ENCODE data around the gene ANAPC16.
A peak's percentile ranks its signal among the peaks of the same experiment; 100 is the strongest.
"Not testable (repeated sequence)": the region's sequence is repeated elsewhere in the genome, so short reads cannot be mapped to it uniquely, and the experiment has no call there.

Gene ANAPC16
- 21.0 to 70.5 (median 51.3) reads per million in 18 experiments for total RNA-seq

DNA sequence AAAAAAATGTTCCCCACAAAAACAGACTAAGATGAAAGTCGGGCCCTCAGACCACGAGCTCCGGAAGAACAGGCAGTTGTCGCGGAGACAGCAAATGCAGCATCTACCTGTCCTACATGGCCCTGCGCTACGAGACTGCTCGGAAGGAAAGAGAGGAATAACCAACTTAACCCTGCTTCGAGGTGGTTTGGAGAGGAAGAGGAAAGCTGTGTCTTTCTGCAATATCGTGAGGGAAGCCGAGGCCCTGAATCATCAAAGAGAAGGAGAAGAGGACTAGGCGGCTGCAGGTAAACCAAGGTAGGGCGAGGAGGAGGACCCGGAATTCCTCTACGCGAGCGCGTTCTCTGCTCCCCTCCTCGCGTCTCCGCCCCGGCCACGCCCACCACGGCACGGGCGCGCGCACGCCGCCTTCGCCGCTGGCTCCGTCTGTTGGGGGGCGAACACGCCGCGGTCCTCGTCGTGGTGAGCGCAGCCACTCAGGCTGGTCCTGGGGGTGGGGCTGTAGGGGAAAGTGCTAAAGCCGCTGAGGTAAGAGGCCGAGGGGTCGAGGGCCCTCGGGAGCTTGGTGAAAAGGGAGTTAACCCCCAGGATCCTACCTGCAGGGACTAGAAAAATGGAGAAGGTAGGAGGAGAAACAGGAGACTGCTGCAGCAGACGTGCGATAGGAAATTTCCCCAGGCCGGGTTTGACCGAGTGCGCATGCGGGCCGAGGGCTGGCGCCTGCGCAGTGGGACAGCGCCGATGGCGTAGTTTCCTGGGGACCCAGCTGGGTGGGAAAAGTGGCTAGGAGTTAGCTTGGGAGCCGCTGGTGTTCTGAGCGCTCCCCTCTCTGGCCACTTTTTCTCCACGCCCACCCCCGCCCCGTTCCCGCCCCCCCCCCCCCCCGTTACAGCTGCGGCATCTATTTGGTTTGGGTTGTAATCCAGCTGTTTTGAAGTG is at the start of gene ANAPC16, which contains the start of gene ASCC1:
Gene ANAPC16 (plus strand): TSS at position 402 of the 939 bp plus-strand sequence. CDS start 7,903 bp downstream, outside the sequence.
Gene ASCC1 (minus strand): TSS at position 666 of the 939 bp plus-strand sequence. CDS start 2,978 bp downstream, outside the sequence.
- DNase-seq, result peak; percentile 92 to 94

GRCh38 chr10:72167118-72167517 is 48.7 kb upstream of the ANAPC16 start:
- DNase-seq, result no peak

DNA sequence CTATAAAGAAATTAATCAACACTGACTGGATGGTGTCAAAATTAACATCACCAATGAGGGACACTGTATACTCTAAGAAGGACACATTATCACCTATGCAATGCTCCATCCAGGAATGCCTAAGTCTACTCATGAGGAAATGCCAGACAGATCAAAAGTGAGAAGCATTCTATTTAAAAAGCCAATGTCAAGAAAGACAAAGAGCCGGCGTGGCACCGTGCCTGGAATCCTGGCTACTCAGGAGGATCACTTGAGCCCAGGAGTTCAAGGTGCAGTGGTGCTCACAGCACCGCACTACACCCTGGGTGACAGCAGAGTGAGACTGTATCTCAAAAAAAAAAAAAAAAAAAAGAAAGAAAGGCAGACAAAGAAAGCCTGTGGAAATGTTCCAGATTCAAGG is 45.5 kb upstream of the ANAPC16 start:
- DNase-seq, result no peak

- no peak for DNase-seq
These were observed 45.1 kb upstream of the ANAPC16 start for GRCh38 chr10:72170733-72171132.

DNA sequence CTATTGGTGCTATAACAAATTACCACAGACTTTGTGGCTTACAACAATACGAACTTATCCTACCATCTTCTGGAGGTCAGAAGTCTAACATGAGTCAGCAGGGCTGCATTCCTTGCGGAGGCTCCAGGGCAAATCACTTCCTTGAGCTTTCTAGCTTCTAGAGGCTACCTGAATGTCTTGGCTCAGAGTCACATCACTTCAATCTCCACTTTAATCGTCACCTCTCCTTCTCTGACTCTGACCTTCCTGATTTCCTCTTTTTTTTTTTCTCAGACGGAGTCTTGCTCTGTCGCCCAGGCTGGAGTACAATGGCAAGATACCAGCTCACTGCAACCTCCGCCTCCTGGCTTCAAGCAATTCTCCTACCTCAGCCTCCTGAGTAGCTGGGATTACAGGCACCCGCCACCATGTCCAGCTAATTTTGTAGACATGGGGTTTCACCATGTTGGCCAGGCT is 44.6 kb upstream of the ANAPC16 start:
- peak; percentile 19 to 26 for DNase-seq

DNA sequence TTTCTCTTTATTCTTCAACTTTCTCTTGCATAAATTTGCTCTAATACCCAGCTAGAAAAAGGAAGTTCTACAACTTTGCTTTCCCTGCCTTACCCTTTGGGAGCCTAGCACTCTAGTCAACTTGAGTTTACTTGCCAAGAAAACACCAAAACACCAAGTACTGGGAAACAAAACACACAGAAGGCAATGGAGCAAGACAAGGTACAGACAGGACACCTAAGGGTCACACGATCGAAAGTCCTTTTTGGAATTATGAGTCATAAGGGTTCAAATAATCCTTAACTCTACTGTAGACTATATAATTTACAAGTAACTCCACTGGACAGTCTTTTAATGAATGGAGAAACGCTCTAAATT is 42.6 kb upstream of the ANAPC16 start:
- no peak for DNase-seq

DNA sequence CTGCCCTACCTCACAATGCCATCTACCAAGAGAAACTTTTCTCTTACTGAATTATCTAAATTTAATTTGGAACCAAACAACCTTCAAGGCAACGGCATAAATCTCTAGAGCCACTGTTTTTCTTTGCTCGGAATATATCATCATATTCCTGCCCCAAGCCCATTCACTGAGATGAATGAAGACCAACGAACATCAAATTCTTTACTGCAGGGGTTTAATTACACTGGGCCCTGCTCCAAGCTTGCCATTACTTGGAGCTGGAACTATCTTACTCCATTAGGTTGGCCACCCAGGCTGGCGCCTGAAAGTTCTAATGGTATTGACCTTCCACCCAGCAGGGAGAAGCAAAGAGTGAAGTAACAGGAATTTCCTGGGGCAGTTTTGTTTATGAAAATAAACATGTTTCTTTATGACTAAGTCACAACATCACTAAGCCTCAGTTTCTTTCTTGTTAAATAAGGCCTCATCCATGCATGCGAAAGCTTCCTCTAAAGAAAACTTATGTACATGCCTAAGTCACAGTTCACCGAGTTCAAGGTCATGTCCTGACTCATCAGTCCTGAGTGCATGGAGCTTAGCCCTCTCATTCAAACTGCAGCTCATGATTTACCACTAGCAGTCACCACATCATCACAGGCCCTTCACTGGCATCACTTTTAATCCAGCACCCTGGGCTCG is 42.1 kb upstream of the ANAPC16 start:
- DNase-seq, result no peak

DNA sequence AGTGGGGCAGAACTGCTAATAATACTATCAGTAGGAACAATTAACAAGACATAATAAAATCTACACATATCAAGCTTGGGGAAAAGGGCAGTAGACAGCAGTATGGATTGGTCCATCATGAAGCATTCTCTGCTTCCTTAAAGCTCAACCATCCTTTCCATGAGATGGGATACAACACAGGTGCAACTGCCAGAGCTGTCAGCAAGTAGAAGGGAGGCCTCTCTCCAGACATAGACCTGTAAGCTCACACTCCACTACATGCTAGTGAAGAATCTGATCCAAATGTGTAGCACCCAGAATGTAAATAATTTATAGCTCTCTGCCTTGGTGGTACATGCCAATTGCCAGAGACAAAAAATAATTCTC is 41.5 kb upstream of the ANAPC16 start:
- no peak for DNase-seq

DNA sequence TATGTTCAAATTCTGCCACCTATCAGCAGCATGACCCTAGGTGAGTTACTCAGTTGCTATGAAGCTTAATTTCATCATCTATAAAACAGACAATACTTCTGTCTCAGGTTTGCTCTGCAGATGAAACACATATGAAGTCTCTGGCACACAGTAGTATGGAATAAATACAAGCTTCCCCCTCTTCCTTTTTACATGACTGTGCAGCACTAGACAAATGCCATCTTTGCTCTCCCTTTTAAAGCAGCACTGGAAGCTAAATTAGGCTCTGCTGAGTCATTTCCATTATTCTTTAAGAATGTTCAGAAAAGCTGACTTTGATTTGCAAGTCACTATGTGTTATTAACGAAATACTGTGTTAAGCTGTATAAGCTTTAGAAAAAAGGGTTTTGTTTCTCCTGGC is 40.7 kb upstream of the ANAPC16 start:
- DNase-seq, result peak; percentile 19 to 22

DNA sequence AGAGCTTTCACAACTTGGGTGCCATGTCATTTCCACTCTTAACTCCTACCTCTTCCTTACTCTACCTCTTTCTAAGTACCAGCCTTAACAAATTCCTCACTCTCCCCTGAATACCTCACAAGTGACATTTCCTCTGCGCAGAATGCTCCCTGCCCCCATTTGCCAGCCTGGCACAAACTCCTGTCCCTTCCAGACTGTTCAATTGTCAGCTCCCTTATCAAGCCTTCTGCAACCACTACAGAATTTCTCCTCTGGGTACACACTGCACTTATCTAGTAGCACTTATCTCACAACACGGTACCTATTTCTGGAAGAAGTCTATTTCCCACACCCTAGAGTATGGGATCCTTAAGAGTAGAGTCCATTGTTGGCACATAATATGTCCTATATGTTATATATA is 39.1 kb upstream of the ANAPC16 start:
- DNase-seq, result peak in 1 of 2 donors; percentile 7

- no peak for DNase-seq
These were observed 38.4 kb upstream of the ANAPC16 start for GRCh38 chr10:72177454-72177853.

DNA sequence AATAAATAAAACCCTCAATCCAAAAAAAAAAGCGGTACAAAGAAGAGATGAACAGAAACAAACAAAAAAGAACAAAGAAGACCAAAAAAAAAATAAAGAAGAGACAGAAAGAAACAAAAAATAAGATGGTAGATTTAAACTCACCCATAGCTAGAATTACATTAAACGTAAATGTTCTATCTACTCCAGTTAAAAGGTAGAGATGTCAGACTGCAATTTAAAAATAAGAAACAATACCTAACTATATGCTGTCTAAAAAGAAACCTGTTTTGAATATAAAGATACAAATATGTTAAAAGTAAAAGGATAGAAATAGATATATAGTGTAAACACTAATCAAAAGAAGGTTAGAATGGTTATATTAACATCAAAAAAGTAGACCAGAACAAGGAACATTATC is 31.7 kb upstream of the ANAPC16 start:
- DNase-seq, result no peak

DNA sequence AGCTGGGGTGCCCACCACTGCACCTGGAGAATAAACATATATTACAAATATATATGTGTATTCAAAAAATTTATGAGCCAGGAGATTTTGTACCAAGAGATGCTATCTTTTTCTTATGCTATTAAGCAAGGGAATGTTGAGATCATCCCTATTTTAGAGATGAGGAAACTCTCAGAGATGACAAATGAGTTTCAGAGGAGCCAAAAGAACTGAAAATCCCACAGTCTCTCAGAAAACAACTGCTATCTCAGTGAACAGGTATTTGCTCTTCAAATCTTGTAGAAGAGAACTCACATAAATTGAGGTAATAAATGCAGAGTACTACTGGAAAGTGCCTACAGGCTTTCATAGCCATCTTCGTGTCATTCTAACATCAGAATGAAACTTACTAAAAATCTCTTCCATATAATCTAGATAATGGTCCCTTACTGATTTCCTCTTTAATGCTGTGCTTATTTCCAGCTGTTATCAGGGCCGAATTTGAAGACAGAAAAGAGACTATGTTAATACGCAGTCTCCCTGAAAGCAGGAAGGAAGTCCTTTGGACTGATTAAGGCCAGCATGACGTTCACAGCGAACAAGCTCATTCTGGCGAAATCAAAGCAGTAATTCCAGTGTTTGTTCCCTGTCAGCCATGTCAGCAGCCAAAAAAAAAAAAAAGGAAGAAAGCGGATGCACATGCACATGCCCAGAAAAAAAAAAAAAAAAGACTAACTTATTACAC is 29.4 kb upstream of the ANAPC16 start:
- peak; percentile 92 to 93 for DNase-seq

GRCh38 chr10:72186982-72187330 is 28.9 kb upstream of the ANAPC16 start:
- DNase-seq, result no peak

DNA sequence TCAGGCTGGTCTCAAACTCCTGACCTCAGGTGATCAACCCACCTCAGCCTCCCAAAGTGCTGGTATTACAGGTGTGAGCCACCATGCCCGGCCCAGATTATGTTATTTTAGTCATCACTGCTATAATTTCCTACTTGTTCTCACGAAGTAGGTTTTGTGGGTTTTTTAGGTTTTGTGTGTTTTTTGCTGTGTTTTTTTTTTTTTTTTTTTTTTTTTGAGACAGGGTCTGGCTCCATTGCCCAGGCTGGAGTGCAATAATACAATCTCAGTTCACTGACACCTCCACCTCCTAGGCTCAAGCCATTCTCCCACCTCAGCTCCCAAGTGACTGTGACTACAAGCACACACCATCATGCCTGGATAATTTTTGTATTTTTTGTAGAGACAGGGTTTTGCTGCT is 20.9 kb upstream of the ANAPC16 start:
- no peak for DNase-seq

GRCh38 chr10:72200883-72201282 is 14.9 kb upstream of the ANAPC16 start:
- DNase-seq, result no peak

GRCh38 chr10:72201293-72201692 is 14.5 kb upstream of the ANAPC16 start:
- DNase-seq, result no peak

DNA sequence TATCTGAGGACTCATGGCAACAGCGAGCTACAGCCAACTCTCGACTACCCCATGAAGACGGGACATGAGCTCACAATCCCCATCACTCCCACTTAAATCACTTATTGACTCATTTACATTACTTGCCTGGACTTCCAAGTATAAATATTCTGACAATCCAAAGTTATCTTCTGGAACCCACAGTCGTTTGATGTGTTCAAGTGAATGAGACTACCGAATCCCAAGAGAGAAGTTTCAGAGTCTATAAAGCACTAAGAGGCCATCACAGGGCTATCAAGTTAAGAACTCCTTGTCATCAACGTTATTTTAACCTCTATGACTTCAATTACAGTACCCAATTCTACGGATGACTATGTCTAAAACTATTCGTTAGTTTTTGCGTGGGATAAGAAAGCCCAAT is 11.5 kb upstream of the ANAPC16 start:
- no peak for DNase-seq

- DNase-seq, result no peak
These were observed 11.1 kb upstream of the ANAPC16 start for GRCh38 chr10:72204724-72205123.

DNA sequence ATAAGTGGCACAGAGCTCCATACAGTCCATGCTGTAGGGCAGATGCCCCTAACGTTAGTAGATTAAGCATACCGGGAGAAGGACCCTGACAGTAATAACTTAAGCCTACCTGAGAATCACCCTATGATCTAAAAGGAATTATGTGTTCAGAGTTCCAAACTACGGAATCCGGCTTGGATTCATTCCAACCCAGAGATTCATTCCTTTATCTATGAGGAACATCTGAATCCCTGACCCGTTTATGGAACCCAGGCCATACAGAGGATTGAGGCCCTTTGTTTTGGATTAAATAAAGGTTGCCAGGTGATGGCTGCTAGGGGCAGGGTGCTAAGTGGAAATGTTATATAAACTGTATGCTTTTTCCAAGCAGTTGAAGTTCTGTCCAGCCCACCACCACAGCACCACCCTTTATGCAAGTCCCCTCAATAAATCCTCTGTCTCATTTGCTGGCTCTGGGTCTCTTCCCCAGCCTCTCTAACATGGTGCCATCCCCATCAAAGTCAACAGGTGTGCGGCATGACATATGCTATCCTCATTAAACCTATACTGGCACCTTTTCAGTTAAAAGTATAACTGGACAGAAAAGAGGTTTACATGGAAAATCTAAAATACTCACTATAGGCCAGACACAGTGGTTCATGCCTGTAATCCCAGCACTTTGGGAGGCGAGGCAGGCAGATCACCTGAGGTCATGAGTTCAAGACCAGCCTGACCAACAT is 9.1 kb upstream of the ANAPC16 start:
- DNase-seq, result no peak

DNA sequence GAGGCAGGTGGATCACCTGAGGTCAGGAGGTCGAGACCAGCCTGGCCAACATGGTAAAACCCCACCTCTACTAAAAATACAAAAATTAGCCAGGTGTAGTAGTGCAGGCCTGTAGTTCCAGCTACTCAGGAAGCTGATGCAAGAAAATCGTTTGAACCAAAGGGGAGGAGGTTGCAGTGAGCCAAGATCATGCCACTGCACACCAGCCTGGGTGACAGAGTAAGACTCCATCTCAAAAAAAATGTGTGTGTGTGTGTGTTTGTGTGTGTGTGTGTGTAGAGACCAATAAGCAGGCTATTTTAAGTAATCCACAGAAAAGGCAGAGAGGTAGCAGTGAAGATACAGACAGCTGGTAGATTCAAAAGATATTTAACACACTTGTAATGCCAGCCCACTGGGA is 7.3 kb upstream of the ANAPC16 start:
- not testable (repeated sequence) for DNase-seq

DNA sequence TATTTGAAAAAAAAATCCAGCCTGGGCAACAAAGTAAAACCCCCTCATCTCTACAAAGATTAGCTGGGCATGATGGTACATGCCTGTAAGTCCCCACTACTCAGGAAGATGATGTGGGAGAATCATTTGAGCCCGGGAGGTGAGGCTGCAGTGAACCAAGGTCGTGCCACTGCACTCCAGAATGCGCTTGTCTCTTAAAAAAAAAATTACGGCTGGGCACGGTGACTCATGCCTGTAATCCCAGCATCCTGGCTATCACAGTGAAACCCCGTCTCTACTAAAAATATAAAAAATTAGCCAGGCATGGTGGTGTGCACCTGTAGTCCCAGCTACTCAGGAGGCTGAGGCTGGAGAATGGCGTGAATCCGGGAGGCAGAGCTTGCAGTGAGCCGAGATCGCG is 4.4 kb upstream of the ANAPC16 start:
- not testable (repeated sequence) for DNase-seq
